CD4-positive, alpha-beta T cell (primary cell): ENCODE measurements around the gene OTX1. TPM values are rescaled to one million over a fixed set of nuclear protein-coding genes. Genes with fewer than 3 reads are reported as not detected.

Experiments
- ATAC-seq: fragments of 200-7000 bp; cut with Tn5 transposase; one replicate; pipeline ENCODE4 v1.10.0; 2022; ENCODE audit warnings: mild to moderate bottlenecking; ENCODE audit not compliant: poor library complexity
- CTCF ChIA-PET: fragments of 350-600 bp; sonication (Branson Sonifier 250); formaldehyde crosslinking; loops from one replicate; lab custom pipeline; 2021; ENCODE audit warnings: antibody characterized with exemption, inconsistent platforms; lab: Charles Lee
- POLR2A ChIA-PET: fragments of 350-600 bp; sonication (Branson Sonifier 250); formaldehyde crosslinking; loops from one replicate; lab custom pipeline; 2021; ENCODE audit warnings: antibody characterized with exemption, inconsistent platforms; lab: Charles Lee
- DNase-seq, 14 experiments: peaks; one replicate each; pipeline ENCODE4 v3.0.0-alpha.2; 2013 to 2020; ENCODE audit warnings: mixed read lengths in 2 of 14
- H3K27ac ChIP-seq, 2 donors: one replicate each; pipeline versions ENCODE4 v1.5.1 to v1.7.0; 2013; ENCODE audit warnings: low read length in 2 of 2, low read depth in 1 of 2, mild to moderate bottlenecking in 1 of 2
- H3K27me3 ChIP-seq, 2 experiments: 1 replicate in 1 of 2; 2 replicates in 1 of 2; pipeline versions ENCODE4 v1.6.1 to v1.7.0; 2013; ENCODE audit warnings: low read length in 2 of 2, control low read depth in 1 of 2, mild to moderate bottlenecking in 1 of 2, moderate library complexity in 1 of 2; ENCODE audit not compliant: insufficient read depth in 2 of 2, control insufficient read depth in 1 of 2
- H3K36me3 ChIP-seq: one replicate; pipeline ENCODE4 v1.6.1; 2013; ENCODE audit warnings: low read length, control low read depth; ENCODE audit not compliant: insufficient read depth
- H3K4me1 ChIP-seq: one replicate; pipeline ENCODE4 v1.6.1; 2013; ENCODE audit warnings: low read length, control low read depth; ENCODE audit not compliant: insufficient read depth
- H3K4me3 ChIP-seq: one replicate; pipeline ENCODE4 v1.5.1; 2013; ENCODE audit warnings: mild to moderate bottlenecking, low read length, moderate library complexity
- H3K9me3 ChIP-seq, 2 experiments: 1 replicate in 1 of 2; 2 replicates in 1 of 2; pipeline versions ENCODE4 v1.6.1 to v1.7.0; 2013; ENCODE audit warnings: low read length in 2 of 2, mild to moderate bottlenecking in 2 of 2, control low read depth in 1 of 2, moderate library complexity in 1 of 2; ENCODE audit not compliant: control insufficient read depth in 1 of 2, insufficient read depth in 1 of 2
- H3K27ac Mint-ChIP-seq: one replicate; pipeline ENCODE4 v1.8.0; 2020; ENCODE audit warnings: mixed read lengths
- H3K27me3 Mint-ChIP-seq: one replicate; pipeline ENCODE4 v1.8.0; 2021; ENCODE audit warnings: mixed read lengths
- H3K36me3 Mint-ChIP-seq: one replicate; pipeline ENCODE4 v1.8.0; 2021; ENCODE audit warnings: low read depth, mixed read lengths
- H3K4me1 Mint-ChIP-seq: one replicate; pipeline ENCODE4 v1.8.0; 2021; ENCODE audit warnings: low read depth, mixed read lengths
- H3K4me3 Mint-ChIP-seq: one replicate; pipeline ENCODE4 v1.8.0; 2020; ENCODE audit warnings: mild to moderate bottlenecking, mixed read lengths
- H3K9me3 Mint-ChIP-seq: one replicate; pipeline ENCODE4 v1.8.0; 2020; ENCODE audit warnings: mixed read lengths
- intact Hi-C, 2 experiments: fragments of 100-400 bp; cut with DNase I in 1 of 2; cut with micrococcal nuclease in 1 of 2; formaldehyde crosslinking; loops; one replicate each; pipeline versions ENCODE4 v1.15.1 to v1.9.0; 2023 to 2025; cut with DNase I, micrococcal nuclease
- total RNA-seq, 174 experiments: library from RNA in 2 of 174; stranded (reverse) in 2 of 174; gene quantifications; one replicate each; pipeline ENCODE4 v1.2.3 and lab custom pipeline; 2021 to 2026
- TF ChIP-seq, protein P1 (sequence below): fragments of 200-600 bp; IDR thresholded peaks from one replicate; pipeline ENCODE4 v1.8.0; 2022; ENCODE audit warnings: antibody characterized with exemption, mild to moderate bottlenecking

OTX1 gene
- total RNA-seq, 2 experiments from 2014 or later: not detected

DNA sequence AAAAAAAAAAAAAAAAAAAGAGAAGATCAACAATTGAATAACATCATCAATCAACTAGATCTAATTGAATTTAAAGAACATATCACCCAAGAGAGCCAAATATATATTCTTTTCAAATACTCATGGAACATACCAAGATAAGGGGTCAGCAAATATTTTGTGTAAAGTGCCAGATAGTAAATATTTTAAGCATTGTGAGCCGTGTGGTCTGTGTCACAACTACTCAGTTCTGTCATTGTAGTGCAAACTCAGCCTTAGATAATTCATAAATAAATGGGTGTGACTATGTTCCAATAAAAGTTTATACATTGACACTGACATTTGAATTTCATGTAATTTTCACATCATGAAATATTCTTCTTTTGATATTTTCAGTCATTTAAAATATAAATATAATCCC lies 45.9 kb downstream of the OTX1 start:
- ATAC-seq (no peak), DNase-seq (no peak)
- Histone ChIP-seq H3K36me3 (no peaks in the 10 kb centered on the region), H3K4me1 (no peaks in the 10 kb centered on the region), H3K9me3 (peaks cover 0 to under 1% of the 10 kb centered on the region in 2 experiments), H3K27me3 (no peaks in the 10 kb centered on the region), H3K27ac (no peak overlapping the region), H3K4me3 (no peak overlapping the region)
- intact Hi-C loops: no loop called here
- peaks cover 12% of the 10 kb centered on the region for H3K27me3 Mint-ChIP-seq
- H3K9me3 Mint-ChIP-seq: peaks cover 8% of the 10 kb centered on the region
- TF ChIP-seq, protein P1, sequence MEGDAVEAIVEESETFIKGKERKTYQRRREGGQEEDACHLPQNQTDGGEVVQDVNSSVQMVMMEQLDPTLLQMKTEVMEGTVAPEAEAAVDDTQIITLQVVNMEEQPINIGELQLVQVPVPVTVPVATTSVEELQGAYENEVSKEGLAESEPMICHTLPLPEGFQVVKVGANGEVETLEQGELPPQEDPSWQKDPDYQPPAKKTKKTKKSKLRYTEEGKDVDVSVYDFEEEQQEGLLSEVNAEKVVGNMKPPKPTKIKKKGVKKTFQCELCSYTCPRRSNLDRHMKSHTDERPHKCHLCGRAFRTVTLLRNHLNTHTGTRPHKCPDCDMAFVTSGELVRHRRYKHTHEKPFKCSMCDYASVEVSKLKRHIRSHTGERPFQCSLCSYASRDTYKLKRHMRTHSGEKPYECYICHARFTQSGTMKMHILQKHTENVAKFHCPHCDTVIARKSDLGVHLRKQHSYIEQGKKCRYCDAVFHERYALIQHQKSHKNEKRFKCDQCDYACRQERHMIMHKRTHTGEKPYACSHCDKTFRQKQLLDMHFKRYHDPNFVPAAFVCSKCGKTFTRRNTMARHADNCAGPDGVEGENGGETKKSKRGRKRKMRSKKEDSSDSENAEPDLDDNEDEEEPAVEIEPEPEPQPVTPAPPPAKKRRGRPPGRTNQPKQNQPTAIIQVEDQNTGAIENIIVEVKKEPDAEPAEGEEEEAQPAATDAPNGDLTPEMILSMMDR: no peak
- no peak overlapping the region for H3K27ac Mint-ChIP-seq
- ChIA-PET POLR2A (no interaction called here), CTCF (no interaction called here)
- H3K4me1 Mint-ChIP-seq: no peaks in the 10 kb centered on the region
- H3K4me3 Mint-ChIP-seq: no peak overlapping the region
- no peaks in the 10 kb centered on the region for H3K36me3 Mint-ChIP-seq

DNA sequence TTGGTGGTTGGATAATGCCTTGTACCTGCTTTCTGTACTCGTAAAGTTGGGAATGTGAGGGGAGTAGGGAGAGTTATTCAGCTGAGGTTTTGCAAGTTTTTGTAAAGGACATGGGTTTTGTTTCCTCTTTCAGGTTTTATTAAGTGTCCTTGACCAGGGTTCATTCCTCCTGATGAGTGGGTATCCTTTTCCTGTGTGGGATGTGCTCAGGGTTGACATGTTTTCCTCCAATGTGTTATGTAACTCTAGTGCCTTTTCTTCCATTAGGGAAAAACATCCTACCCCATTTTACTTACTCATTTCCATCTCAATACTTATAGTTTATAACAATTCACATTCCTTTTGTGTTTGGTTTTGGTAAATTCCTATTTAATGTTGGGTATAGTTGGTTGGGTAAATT lies 48.4 kb downstream of the OTX1 start:
- Mint-ChIP-seq H3K27me3 (peaks cover 3% of the 10 kb centered on the region), H3K36me3 (no peaks in the 10 kb centered on the region), H3K4me1 (no peaks in the 10 kb centered on the region), H3K27ac (no peak overlapping the region), H3K9me3 (peaks cover 14% of the 10 kb centered on the region), H3K4me3 (no peak overlapping the region)
- H3K27ac ChIP-seq: no peak overlapping the region
- H3K27me3 ChIP-seq: no peaks in the 10 kb centered on the region
- H3K4me1 ChIP-seq: no peaks in the 10 kb centered on the region
- DNase-seq (no peak), ATAC-seq (no peak)
- ChIA-PET CTCF (interaction anchor here (0.6 kb wide), 1 partner anchor 136 kb away, joined by 4 read pairs; no protein-coding TSS in a partner anchor), POLR2A (no interaction called here)
- no peak overlapping the region for H3K4me3 ChIP-seq
- no peaks in the 10 kb centered on the region for H3K36me3 ChIP-seq
- peaks cover 0 to 6% of the 10 kb centered on the region in 2 experiments for H3K9me3 ChIP-seq
- TF ChIP-seq, protein P1: no peak
- intact Hi-C loops: no loop called here

DNA sequence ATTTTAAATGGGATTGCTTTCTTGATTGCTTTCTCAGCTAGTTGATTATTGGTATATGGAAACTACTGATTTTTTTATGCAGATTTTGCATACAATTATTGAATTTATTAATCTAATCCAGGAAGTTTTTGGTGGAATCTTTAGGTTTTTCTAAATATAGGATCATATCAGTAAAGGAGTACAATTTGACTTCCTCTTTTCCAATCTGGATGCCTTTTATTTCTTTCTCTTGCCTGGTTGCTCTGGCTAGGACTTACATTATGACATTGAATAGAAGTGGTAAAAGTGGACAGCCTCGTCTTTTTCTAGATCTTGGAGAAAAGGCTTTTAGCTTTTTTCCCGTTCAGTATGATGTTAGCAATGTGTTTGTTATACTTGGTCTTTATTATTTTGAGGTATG lies 51.3 kb downstream of the OTX1 start:
- ATAC-seq (no peak), DNase-seq (no peak)
- no peak overlapping the region for H3K4me3 Mint-ChIP-seq
- intact Hi-C loops: no loop called here
- H3K27me3 Mint-ChIP-seq: no peaks in the 10 kb centered on the region
- Histone ChIP-seq H3K4me3 (no peak overlapping the region), H3K27me3 (no peaks in the 10 kb centered on the region), H3K36me3 (no peaks in the 10 kb centered on the region), H3K27ac (no peak overlapping the region), H3K9me3 (peaks cover 12 to 27% of the 10 kb centered on the region in 2 experiments), H3K4me1 (no peaks in the 10 kb centered on the region)
- H3K4me1 Mint-ChIP-seq: no peaks in the 10 kb centered on the region
- ChIA-PET POLR2A (no interaction called here), CTCF (no interaction called here)
- H3K36me3 Mint-ChIP-seq: no peaks in the 10 kb centered on the region
- TF ChIP-seq, protein P1: no peak
- H3K9me3 Mint-ChIP-seq: peaks cover 26% of the 10 kb centered on the region
- no peak overlapping the region for H3K27ac Mint-ChIP-seq
